Coronary artery (tissue), 2 donors: Measurements from ENCODE around the gene NEDD4.

ENCODE experiments used
- DNase-seq: peaks from one replicate; pipeline ENCODE4 v3.0.0-alpha.2; 2017; ENCODE audit warnings: low spot score
- H3K27ac ChIP-seq, 2 donors: fragments of 200-600 bp; sonication (generic); one replicate each; pipeline ENCODE4 v1.5.1; 2016 to 2019
- H3K4me3 ChIP-seq: fragments of 200-600 bp; sonication (generic); 2 replicates; pipeline ENCODE4 v1.5.1; 2016; ENCODE audit warnings: mild to moderate bottlenecking, moderate library complexity
- TF ChIP-seq, protein P1 (sequence below): fragments of 200-600 bp; sonication (generic); IDR thresholded peaks from one replicate; pipeline ENCODE4 v1.5.1; 2019; ENCODE audit warnings: antibody characterized with exemption

Gene NEDD4

DNA sequence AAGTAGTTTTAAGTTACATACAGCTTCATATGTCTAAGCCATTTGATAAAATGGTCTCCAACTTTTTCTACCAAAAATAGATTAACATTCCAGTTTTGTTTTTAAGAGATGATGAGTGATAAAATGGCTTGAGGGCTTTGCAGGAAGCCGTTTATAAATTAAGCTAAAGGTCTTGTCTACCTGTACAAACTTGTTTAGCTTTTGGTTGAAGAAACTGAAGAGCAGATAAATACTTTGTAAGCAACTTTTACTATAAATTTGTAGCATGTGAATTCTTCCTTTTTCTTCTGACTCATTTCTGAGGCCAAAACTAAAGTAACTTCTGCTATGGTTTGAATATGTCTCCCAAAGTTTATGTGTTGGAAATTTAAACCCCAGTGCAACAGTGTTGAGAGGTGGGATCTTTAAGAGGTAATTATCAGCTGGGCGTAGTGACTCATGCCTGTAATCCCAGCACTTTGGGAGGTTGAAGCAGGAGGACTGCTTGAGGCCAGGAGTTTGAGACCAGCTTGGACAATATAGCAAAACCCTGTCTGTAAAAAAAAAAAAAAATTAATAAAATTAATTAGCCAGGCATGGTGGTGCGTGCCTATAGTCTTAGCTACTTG lies 8.2 kb upstream of the NEDD4 start:
- Histone ChIP-seq H3K27ac (no peak overlapping the region), H3K4me3 (no peak overlapping the region)
- DNase-seq = no peak
- TF ChIP-seq, protein P1, sequence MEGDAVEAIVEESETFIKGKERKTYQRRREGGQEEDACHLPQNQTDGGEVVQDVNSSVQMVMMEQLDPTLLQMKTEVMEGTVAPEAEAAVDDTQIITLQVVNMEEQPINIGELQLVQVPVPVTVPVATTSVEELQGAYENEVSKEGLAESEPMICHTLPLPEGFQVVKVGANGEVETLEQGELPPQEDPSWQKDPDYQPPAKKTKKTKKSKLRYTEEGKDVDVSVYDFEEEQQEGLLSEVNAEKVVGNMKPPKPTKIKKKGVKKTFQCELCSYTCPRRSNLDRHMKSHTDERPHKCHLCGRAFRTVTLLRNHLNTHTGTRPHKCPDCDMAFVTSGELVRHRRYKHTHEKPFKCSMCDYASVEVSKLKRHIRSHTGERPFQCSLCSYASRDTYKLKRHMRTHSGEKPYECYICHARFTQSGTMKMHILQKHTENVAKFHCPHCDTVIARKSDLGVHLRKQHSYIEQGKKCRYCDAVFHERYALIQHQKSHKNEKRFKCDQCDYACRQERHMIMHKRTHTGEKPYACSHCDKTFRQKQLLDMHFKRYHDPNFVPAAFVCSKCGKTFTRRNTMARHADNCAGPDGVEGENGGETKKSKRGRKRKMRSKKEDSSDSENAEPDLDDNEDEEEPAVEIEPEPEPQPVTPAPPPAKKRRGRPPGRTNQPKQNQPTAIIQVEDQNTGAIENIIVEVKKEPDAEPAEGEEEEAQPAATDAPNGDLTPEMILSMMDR = no peak

- H3K4me3 ChIP-seq = no peak overlapping the region
- no peak for DNase-seq
- TF ChIP-seq, protein P1 = no peak
- no peak overlapping the region for H3K27ac ChIP-seq
These were observed 6.2 kb upstream of the NEDD4 start for GRCh38 chr15:55999658-56000057.

GRCh38 chr15:55998478-55998877 lies 5.1 kb upstream of the NEDD4 start:
- no peak overlapping the region for H3K4me3 ChIP-seq
- H3K27ac ChIP-seq = no peak overlapping the region
- no peak for DNase-seq
- TF ChIP-seq, protein P1 = no peak

- Histone ChIP-seq H3K27ac (peak overlapping the region; percentile 80 to 98), H3K4me3 (peak overlapping the region; percentile 84)
- TF ChIP-seq, protein P1 = no peak
- peak; percentile 77 for DNase-seq
These were observed 570 bp upstream of the NEDD4 start for GRCh38 chr15:55993804-55994560.

- H3K27ac ChIP-seq = peak overlapping the region; percentile 80 to 98
- peak overlapping the region; percentile 84 for H3K4me3 ChIP-seq
- DNase-seq = no peak
- TF ChIP-seq, protein P1 = no peak
These were observed 672 bp downstream of the NEDD4 start for GRCh38 chr15:55992769-55993110.

GRCh38 chr15:55991802-55992768 lies 1.3 kb downstream of the NEDD4 start:
- TF ChIP-seq, protein P1 = no peak
- peak overlapping the region; percentile 84 for H3K4me3 ChIP-seq
- DNase-seq = no peak

More at GRCh38 chr15:55991802-55992768, 1.3 kb downstream of the NEDD4 start:
- H3K27ac ChIP-seq = peak overlapping the region in 1 of 2 donors; percentile 98
